HFFc6 (cell line): ENCODE results near the gene MINAR1. TPM values are rescaled to one million over a fixed set of nuclear protein-coding genes. Genes with fewer than 3 reads are reported as not detected.

Experiments used
- DNase-seq: peaks from one replicate; pipeline ENCODE4 v3.0.0-alpha.2; 2018
- H3K27ac Mint-ChIP-seq: 2 replicates; pipeline ENCODE4 v1.8.0; 2020; ENCODE audit warnings: mild to moderate bottlenecking, mixed read lengths
- H3K27me3 Mint-ChIP-seq: 2 replicates; pipeline ENCODE4 v1.8.0; 2021; ENCODE audit warnings: mild to moderate bottlenecking, moderate library complexity, mixed read lengths; ENCODE audit not compliant: insufficient read depth
- H3K36me3 Mint-ChIP-seq: 2 replicates; pipeline ENCODE4 v1.8.0; 2021; ENCODE audit warnings: low read depth, mixed read lengths
- H3K4me1 Mint-ChIP-seq: 2 replicates; pipeline ENCODE4 v1.8.0; 2020; ENCODE audit warnings: low read depth, mixed read lengths
- H3K4me3 Mint-ChIP-seq: 2 replicates; pipeline ENCODE4 v1.8.0; 2020; ENCODE audit warnings: mild to moderate bottlenecking, moderate library complexity, mixed read lengths
- H3K9me3 Mint-ChIP-seq: 2 replicates; pipeline ENCODE4 v1.8.0; 2020; ENCODE audit warnings: mild to moderate bottlenecking, mixed read lengths
- CTCF ChIP-seq: fragments of 200-600 bp; sonication (generic); IDR thresholded peaks from 2 replicates; pipeline ENCODE4 v1.5.0; 2021; ENCODE audit warnings: antibody characterized with exemption, mild to moderate bottlenecking
- total RNA-seq, 6 experiments: library from RNA; stranded (reverse); fragmentation: NEBNext Ultra II Directional; extraction: Animal tissue kit (Norgen Biotek cat#: 25700); gene quantifications; 2 replicates in 1 of 6; 3 replicates in 5 of 6; pipeline ENCODE4 v1.2.3, GENCODE V29; 2021

The MINAR1 gene
- total RNA-seq, 6 experiments from 2014 or later: 0.35 to 0.62 (median 0.52) TPM

GRCh38 chr15:79479616-79480015, 47.5 kb downstream of the MINAR1 start:
- Mint-ChIP-seq H3K36me3 (no peaks in the 10 kb centered on the region), H3K9me3 (no peaks in the 10 kb centered on the region), H3K27ac (no peak overlapping the region), H3K27me3 (peaks cover 6% of the 10 kb centered on the region; the same call in 1 of the 2 replicates), H3K4me1 (peaks cover 4% of the 10 kb centered on the region; the same call in 1 of the 2 replicates), H3K4me3 (no peak overlapping the region)
- no peak for TF ChIP-seq CTCF
- no peak for DNase-seq

DNA sequence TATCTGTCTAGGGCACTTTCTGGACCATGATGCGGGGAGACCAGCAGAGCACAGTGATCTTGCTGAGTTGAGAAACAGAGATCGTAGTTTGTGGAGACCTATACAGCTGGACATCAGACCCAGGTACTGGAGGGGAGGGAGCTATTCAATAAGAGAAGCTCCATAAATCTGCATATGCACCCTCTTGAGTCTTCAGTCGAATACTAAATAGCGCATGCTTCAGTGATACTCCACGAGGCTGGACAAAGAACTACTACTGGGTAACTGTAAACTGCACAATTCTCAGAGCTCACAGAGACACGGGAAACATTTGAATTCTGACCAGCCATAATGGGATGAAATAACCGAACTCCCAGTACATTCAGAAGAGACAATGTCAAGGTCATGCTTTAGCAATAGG, 49.7 kb downstream of the MINAR1 start:
- peaks cover 6% of the 10 kb centered on the region; the same call in 1 of the 2 replicates for H3K27me3 Mint-ChIP-seq
- H3K9me3 Mint-ChIP-seq: no peaks in the 10 kb centered on the region
- no peaks in the 10 kb centered on the region for H3K4me1 Mint-ChIP-seq
- H3K4me3 Mint-ChIP-seq: no peak overlapping the region
- no peaks in the 10 kb centered on the region for H3K36me3 Mint-ChIP-seq
- no peak for DNase-seq
- H3K27ac Mint-ChIP-seq: no peak overlapping the region
- TF ChIP-seq CTCF: no peak

Other genes with a start within 250 kb of the MINAR1 start
- gene ANKRD34C, start 149.6 kb upstream of the MINAR1 start, total RNA-seq: not detected
- gene TMED3, start 121.2 kb upstream of the MINAR1 start, total RNA-seq: 100 to 1,000 TPM; 135 to 176 (median 154) TPM